Fibroblast of lung (primary cell): ENCODE measurements around the gene ZNF143. TPM values are rescaled to one million over a fixed set of nuclear protein-coding genes. Genes with fewer than 3 reads are reported as not detected.

Experiments
- DNase-seq, 2 donors: peaks; one replicate each; pipeline versions ENCODE4 v3.0.0 to v3.0.0-alpha.2; 2010; ENCODE audit warnings: low read depth in 2 of 2
- H2AFZ ChIP-seq: 2 replicates; pipeline ENCODE4 v1.5.1; 2012; ENCODE audit warnings: low read length, control low read depth, inconsistent platforms
- H3K27ac ChIP-seq: 2 replicates; pipeline ENCODE4 v1.5.1; 2011; ENCODE audit warnings: low read length, control low read depth; ENCODE audit not compliant: insufficient read depth
- H3K27me3 ChIP-seq: 2 replicates; pipeline ENCODE4 v1.5.1; 2011; ENCODE audit warnings: mild to moderate bottlenecking, low read length; ENCODE audit not compliant: control insufficient read depth, insufficient read depth
- H3K36me3 ChIP-seq: 2 replicates; pipeline ENCODE4 v1.5.1; 2011; ENCODE audit warnings: low read length; ENCODE audit not compliant: control insufficient read depth, insufficient read depth
- H3K4me1 ChIP-seq: 2 replicates; pipeline ENCODE4 v1.5.1; 2011; ENCODE audit warnings: low read length; ENCODE audit not compliant: control insufficient read depth, insufficient read depth; ENCODE audit errors: extremely low read depth
- H3K4me2 ChIP-seq: 2 replicates; pipeline ENCODE4 v1.5.1; 2011; ENCODE audit warnings: low read length, control low read depth; ENCODE audit not compliant: insufficient read depth; ENCODE audit errors: extremely low read depth
- H3K4me3 ChIP-seq, 4 experiments: fragments of 200-600 bp in 1 of 4; sonication (generic) in 1 of 4; replicated peaks in 1 of 4; 2 replicates each; pipeline ENCODE4 v1.5.1; 2011 to 2016; ENCODE audit warnings: low read length in 4 of 4, low read depth in 3 of 4, mild to moderate bottlenecking in 3 of 4, control low read depth in 2 of 4, inconsistent platforms in 1 of 4, mixed read lengths in 1 of 4; ENCODE audit not compliant: insufficient read depth in 1 of 4; ENCODE audit errors: control extremely low read depth in 1 of 4
- H3K79me2 ChIP-seq: 2 replicates; pipeline ENCODE4 v1.5.1; 2012; ENCODE audit warnings: mild to moderate bottlenecking, low read length, inconsistent platforms; ENCODE audit not compliant: control insufficient read depth, insufficient read depth
- H3K9ac ChIP-seq: 2 replicates; pipeline ENCODE4 v1.5.1; 2011; ENCODE audit warnings: mild to moderate bottlenecking, low read length, control low read depth; ENCODE audit not compliant: insufficient read depth
- H3K9me3 ChIP-seq: 2 replicates; pipeline ENCODE4 v1.5.1; 2012; ENCODE audit warnings: low read depth, low read length; ENCODE audit not compliant: control insufficient read depth, insufficient read depth
- H4K20me1 ChIP-seq: 2 replicates; pipeline ENCODE4 v1.5.1; 2011; ENCODE audit warnings: low read length; ENCODE audit not compliant: control insufficient read depth, insufficient read depth; ENCODE audit errors: extremely low read depth
- EZH2 ChIP-seq: IDR thresholded peaks from 2 replicates; pipeline ENCODE4 v1.5.1; 2012; ENCODE audit warnings: low read length, control low read depth, mild to moderate bottlenecking; ENCODE audit errors: missing control alignments
- polyA plus RNA-seq, 2 donors: library from polyadenylated mRNA; depleted of rRNA in 1 of 2; stranded (reverse) in 1 of 2; unstranded in 1 of 2; fragments of >200 nt; gene quantifications; 2 replicates each; pipeline ENCODE4 v1.2.1, GENCODE V29; 2011 to 2012; ENCODE audit warnings: missing spikeins in 1 of 2
- total RNA-seq: library from RNA; depleted of rRNA; stranded (reverse); fragments of >200 nt; gene quantifications from 2 replicates; pipeline ENCODE4 v1.2.1, GENCODE V29; 2014
- TF ChIP-seq, protein P1 (sequence below), 2 donors: IDR thresholded peaks in 1 of 2; conservative IDR thresholded peaks in 1 of 2; 1 replicate in 1 of 2; 2 replicates in 1 of 2; pipeline ENCODE4 v1.5.1; 2011 to 2012; ENCODE audit warnings: low read length in 2 of 2, control low read depth in 1 of 2, inconsistent platforms in 1 of 2, low read depth in 1 of 2, mild to moderate bottlenecking in 1 of 2

Gene ZNF143
- total and polyA plus RNA-seq, 2 donors (not counting 1 experiment from before 2014, with no cell fraction given) = 22.6 to 36.2 TPM

DNA sequence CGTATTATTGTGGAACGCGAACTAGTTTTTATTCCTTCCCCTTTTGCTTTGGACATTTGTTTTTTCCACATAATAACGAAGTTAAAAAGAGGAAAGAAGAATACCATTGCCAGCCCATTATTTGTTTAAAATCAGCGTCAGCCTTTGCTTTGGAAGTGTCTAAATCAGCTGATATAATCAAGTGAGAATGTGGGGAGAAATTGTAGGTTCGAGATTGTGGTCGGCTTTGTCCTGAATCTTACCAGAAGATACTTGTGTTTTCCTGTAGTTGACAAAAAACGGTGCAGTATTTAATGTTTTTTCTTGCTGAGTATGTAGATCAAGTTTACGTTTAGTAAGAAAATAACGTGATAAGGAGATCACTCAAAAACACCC lies 935 bp downstream of the ZNF143 start:
- no peaks in the 10 kb centered on the region for H4K20me1 ChIP-seq
- H3K4me2 ChIP-seq = peak overlapping the region; percentile 94
- H3K79me2 ChIP-seq = peaks cover 42% of the 10 kb centered on the region
- peak overlapping the region; percentile 51 to 89 (median 66) for H3K4me3 ChIP-seq
- no peak overlapping the region for H2AFZ ChIP-seq
- peak; percentile 38 to 49 for DNase-seq
- H3K4me1 ChIP-seq = no peaks in the 10 kb centered on the region
- H3K27ac ChIP-seq = peak overlapping the region; percentile 91
- TF ChIP-seq, protein P1, sequence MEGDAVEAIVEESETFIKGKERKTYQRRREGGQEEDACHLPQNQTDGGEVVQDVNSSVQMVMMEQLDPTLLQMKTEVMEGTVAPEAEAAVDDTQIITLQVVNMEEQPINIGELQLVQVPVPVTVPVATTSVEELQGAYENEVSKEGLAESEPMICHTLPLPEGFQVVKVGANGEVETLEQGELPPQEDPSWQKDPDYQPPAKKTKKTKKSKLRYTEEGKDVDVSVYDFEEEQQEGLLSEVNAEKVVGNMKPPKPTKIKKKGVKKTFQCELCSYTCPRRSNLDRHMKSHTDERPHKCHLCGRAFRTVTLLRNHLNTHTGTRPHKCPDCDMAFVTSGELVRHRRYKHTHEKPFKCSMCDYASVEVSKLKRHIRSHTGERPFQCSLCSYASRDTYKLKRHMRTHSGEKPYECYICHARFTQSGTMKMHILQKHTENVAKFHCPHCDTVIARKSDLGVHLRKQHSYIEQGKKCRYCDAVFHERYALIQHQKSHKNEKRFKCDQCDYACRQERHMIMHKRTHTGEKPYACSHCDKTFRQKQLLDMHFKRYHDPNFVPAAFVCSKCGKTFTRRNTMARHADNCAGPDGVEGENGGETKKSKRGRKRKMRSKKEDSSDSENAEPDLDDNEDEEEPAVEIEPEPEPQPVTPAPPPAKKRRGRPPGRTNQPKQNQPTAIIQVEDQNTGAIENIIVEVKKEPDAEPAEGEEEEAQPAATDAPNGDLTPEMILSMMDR (conservative IDR thresholded peaks at IDR 0.05 in 1 of 2, IDR thresholded peaks at IDR 0.05 in 1 of 2; ENCODE audit: low read depth in 1 of 2, low read length in 2 of 2) = no peak
- TF ChIP-seq EZH2 = no peak
- no peaks in the 10 kb centered on the region for H3K27me3 ChIP-seq
- H3K9ac ChIP-seq = peak overlapping the region; percentile 80
- H3K9me3 ChIP-seq = no peaks in the 10 kb centered on the region
- H3K36me3 ChIP-seq = no peaks in the 10 kb centered on the region

DNA sequence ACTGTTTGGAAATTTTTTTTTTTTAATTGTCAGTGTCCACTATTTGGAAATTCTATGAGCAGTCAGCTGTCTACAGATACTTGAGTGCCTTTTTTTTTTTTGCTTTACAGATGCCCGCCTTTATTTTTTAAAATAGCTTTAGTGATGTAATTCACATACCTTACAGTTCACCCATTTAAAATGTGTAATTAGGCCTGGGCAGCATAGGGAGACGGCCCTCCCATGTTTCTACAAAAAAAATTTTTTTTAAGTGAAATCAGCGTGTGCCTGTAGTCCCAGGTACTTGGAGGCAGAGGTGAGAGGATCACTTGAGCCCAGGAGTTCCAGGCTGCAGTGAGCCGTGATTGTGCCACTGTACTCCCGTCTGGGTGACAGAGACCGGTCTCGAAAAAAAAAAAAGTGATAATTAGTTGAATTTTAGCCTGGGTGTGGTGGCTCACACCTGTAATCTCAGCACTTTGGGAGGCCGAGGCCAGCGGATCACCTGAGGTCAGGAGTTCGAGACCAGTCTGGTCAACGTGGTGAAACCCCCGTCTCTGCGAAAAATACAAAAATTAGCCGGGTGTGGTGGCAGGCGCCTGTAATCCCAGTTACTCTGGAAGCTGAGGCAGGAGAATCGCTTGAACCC lies 1.5 kb downstream of the ZNF143 start:
- Histone ChIP-seq H3K27me3 (no peaks in the 10 kb centered on the region), H3K27ac (peak overlapping the region; percentile 91), H3K4me1 (no peaks in the 10 kb centered on the region), H3K9ac (no peak overlapping the region), H3K79me2 (peaks cover 42% of the 10 kb centered on the region), H3K4me2 (peak overlapping the region; percentile 94), H3K36me3 (no peaks in the 10 kb centered on the region), H2AFZ (no peak overlapping the region), H4K20me1 (no peaks in the 10 kb centered on the region), H3K9me3 (no peaks in the 10 kb centered on the region), H3K4me3 (peak overlapping the region in 3 of 4 experiments; percentile 51 to 89 (median 70))
- TF ChIP-seq EZH2 = no peak
- TF ChIP-seq, protein P1 (conservative IDR thresholded peaks at IDR 0.05 in 1 of 2, IDR thresholded peaks at IDR 0.05 in 1 of 2; ENCODE audit: low read depth in 1 of 2, low read length in 2 of 2) = no peak
- peak in 1 of 2 donors; percentile 53 for DNase-seq

DNA sequence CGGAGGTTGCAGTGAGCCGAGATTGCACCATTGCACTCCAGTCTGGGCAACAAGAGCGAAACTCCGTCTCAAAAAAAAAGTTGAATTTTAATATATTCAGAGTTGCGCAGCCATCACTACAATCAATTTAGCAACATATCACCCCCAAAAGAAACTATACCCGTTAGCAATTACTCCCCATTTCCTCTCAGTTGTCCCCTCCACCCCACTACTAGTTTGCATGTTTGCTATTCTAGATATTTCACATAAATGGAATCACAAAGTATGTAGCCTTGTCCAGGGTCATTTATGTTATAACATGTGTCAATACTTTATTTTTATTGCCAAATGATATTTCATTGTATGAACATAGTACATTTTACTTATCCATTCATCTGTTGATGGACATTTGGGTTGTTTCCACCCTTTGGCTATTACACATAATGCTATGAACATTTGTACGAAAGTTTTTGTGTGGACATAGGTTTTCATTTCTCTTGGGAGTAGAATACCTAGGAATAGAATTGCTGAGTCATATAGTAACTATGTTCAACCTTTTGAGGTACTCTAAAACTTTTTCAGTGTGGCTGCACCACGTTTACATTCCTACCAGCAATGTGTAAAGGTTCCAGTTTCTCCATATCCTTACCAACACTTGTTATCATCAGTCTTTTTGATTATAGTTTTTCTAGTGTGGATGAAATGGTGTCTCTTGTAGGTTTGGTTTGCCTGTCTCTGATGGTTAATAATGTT lies 2.2 kb downstream of the ZNF143 start:
- Histone ChIP-seq H2AFZ (no peak overlapping the region), H3K4me1 (no peaks in the 10 kb centered on the region), H3K27me3 (no peaks in the 10 kb centered on the region), H3K4me2 (peak overlapping the region; percentile 10), H3K79me2 (peaks cover 44% of the 10 kb centered on the region), H3K9me3 (no peaks in the 10 kb centered on the region), H3K4me3 (no peak overlapping the region), H3K36me3 (no peaks in the 10 kb centered on the region), H3K9ac (no peak overlapping the region), H4K20me1 (no peaks in the 10 kb centered on the region), H3K27ac (no peak overlapping the region)
- DNase-seq = peak in 1 of 2 donors; percentile 42
- TF ChIP-seq EZH2 = no peak
- TF ChIP-seq, protein P1 (conservative IDR thresholded peaks at IDR 0.05 in 1 of 2, IDR thresholded peaks at IDR 0.05 in 1 of 2; ENCODE audit: low read depth in 1 of 2, low read length in 2 of 2) = no peak
